Spinal cord (tissue), 10 donors: ENCODE data around the gene FBXW8. TPM values are rescaled to one million over a fixed set of nuclear protein-coding genes. Genes with fewer than 3 reads are reported as not detected.

Source experiments
- DNase-seq, 6 donors: peaks; one replicate each; pipeline versions ENCODE4 v3.0.0 to v3.0.0-alpha.2; 2013 to 2015; ENCODE audit warnings: low spot score in 6 of 6, low read depth in 4 of 6
- H3K27ac ChIP-seq: one replicate; pipeline ENCODE4 v1.5.1; 2013; ENCODE audit warnings: low read depth, low read length, control low read depth
- H3K27me3 ChIP-seq: one replicate; pipeline ENCODE4 v1.6.1; 2013; ENCODE audit warnings: low read length; ENCODE audit not compliant: control insufficient read depth, insufficient read depth
- H3K36me3 ChIP-seq: one replicate; pipeline ENCODE4 v1.6.1; 2013; ENCODE audit warnings: low read length; ENCODE audit not compliant: control insufficient read depth, insufficient read depth
- H3K4me1 ChIP-seq: one replicate; pipeline ENCODE4 v1.6.1; 2013; ENCODE audit warnings: low read length; ENCODE audit not compliant: control insufficient read depth, insufficient read depth
- H3K4me3 ChIP-seq: one replicate; pipeline ENCODE4 v1.5.1; 2013; ENCODE audit warnings: low read depth, low read length, control low read depth
- H3K9me3 ChIP-seq: one replicate; pipeline ENCODE4 v1.6.1; 2013; ENCODE audit warnings: low read length; ENCODE audit not compliant: control insufficient read depth, insufficient read depth
- WGBS: methylation state at CpG from one replicate; pipeline ENCODE4 v1.1.5; 2013; ENCODE audit warnings: missing lambda C conversion rate; ENCODE audit not compliant: insufficient coverage; 5-methylcytosine and 5-hydroxymethylcytosine counted together
- polyA plus RNA-seq, 2 donors: library from polyadenylated mRNA; unstranded; fragments of 120-200 nt; gene quantifications; one replicate each; pipeline ENCODE4 v1.2.1, GENCODE V29; 2013; ENCODE audit not compliant: insufficient read length in 2 of 2
- total RNA-seq, 2 donors: library from RNA; depleted of rRNA in 1 of 2; stranded (reverse); fragments of 120-200 nt in 1 of 2; fragments of >200 nt in 1 of 2; gene quantifications; one replicate each; pipeline versions ENCODE4 v1.2.3 to v1.2.4, GENCODE V29; 2013 to 2014
- donor health status: healthy.

FBXW8 gene
- total and polyA plus RNA-seq, 4 donors = 9.3 to 18.2 (median 17.3) TPM

GRCh38 chr12:116964054-116965050, 53.6 kb downstream of the FBXW8 start:
- peak in 2 of 6 donors; percentile 76 to 85 for DNase-seq
- no peak overlapping the region for H3K4me3 ChIP-seq
- 52% methylated on average over 8 of the region's 14 CpGs for WGBS
- H3K27me3 ChIP-seq = no peaks in the 10 kb centered on the region
- peaks cover 11% of the 10 kb centered on the region for H3K4me1 ChIP-seq
- H3K27ac ChIP-seq = no peak overlapping the region
- peaks cover 5% of the 10 kb centered on the region for H3K36me3 ChIP-seq
- H3K9me3 ChIP-seq = no peaks in the 10 kb centered on the region

- WGBS = 77% methylated on average over 5 of the region's 5 CpGs
- Histone ChIP-seq H3K27me3 (no peaks in the 10 kb centered on the region), H3K9me3 (no peaks in the 10 kb centered on the region), H3K4me1 (peaks cover 15% of the 10 kb centered on the region), H3K27ac (no peak overlapping the region), H3K36me3 (peaks cover 4% of the 10 kb centered on the region), H3K4me3 (no peak overlapping the region)
- no peak for DNase-seq
Observed at GRCh38 chr12:116968986-116969385, 58.2 kb downstream of the FBXW8 start.

GRCh38 chr12:116969615-116970585, 59.1 kb downstream of the FBXW8 start:
- peak in 2 of 6 donors; percentile 91 for DNase-seq
- no peak overlapping the region for H3K27ac ChIP-seq
- no peaks in the 10 kb centered on the region for H3K9me3 ChIP-seq
- H3K36me3 ChIP-seq = peaks cover 6% of the 10 kb centered on the region
- H3K4me3 ChIP-seq = no peak overlapping the region
- H3K27me3 ChIP-seq = no peaks in the 10 kb centered on the region
- WGBS = 29% methylated on average over 14 of the region's 30 CpGs
- H3K4me1 ChIP-seq = peaks cover 11% of the 10 kb centered on the region

- H3K4me3 ChIP-seq = no peak overlapping the region
- DNase-seq = no peak
- no peak overlapping the region for H3K27ac ChIP-seq
- H3K9me3 ChIP-seq = no peaks in the 10 kb centered on the region
- peaks cover 9% of the 10 kb centered on the region for H3K4me1 ChIP-seq
- peaks cover 6% of the 10 kb centered on the region for H3K36me3 ChIP-seq
- WGBS = 93% methylated on average over 2 of the region's 4 CpGs
- no peaks in the 10 kb centered on the region for H3K27me3 ChIP-seq
Observed at GRCh38 chr12:116971222-116971621, 60.5 kb downstream of the FBXW8 start.

GRCh38 chr12:116975779-116976393, 65.1 kb downstream of the FBXW8 start:
- Histone ChIP-seq H3K9me3 (no peaks in the 10 kb centered on the region), H3K27me3 (no peaks in the 10 kb centered on the region), H3K27ac (no peak overlapping the region), H3K4me1 (peaks cover 5% of the 10 kb centered on the region), H3K4me3 (no peak overlapping the region), H3K36me3 (peaks cover 3% of the 10 kb centered on the region)
- DNase-seq = no peak
- 91% methylated on average over 1 of the region's 3 CpGs for WGBS

- no peaks in the 10 kb centered on the region for H3K27me3 ChIP-seq
- peaks cover 3% of the 10 kb centered on the region for H3K36me3 ChIP-seq
- peaks cover 5% of the 10 kb centered on the region for H3K4me1 ChIP-seq
- no peak for DNase-seq
- H3K9me3 ChIP-seq = no peaks in the 10 kb centered on the region
- H3K4me3 ChIP-seq = no peak overlapping the region
- no peak overlapping the region for H3K27ac ChIP-seq
- WGBS = 71% methylated on average over 9 of the region's 13 CpGs
Observed at GRCh38 chr12:116977465-116978380, 67.0 kb downstream of the FBXW8 start.

- H3K27me3 ChIP-seq = no peaks in the 10 kb centered on the region
- 26% methylated on average over 3 of the region's 7 CpGs for WGBS
- peak in 1 of 6 donors; percentile 92 for DNase-seq
- H3K27ac ChIP-seq = no peak overlapping the region
- peaks cover 2% of the 10 kb centered on the region for H3K36me3 ChIP-seq
- H3K4me1 ChIP-seq = peaks cover 5% of the 10 kb centered on the region
- H3K4me3 ChIP-seq = no peak overlapping the region
- H3K9me3 ChIP-seq = no peaks in the 10 kb centered on the region
Observed at GRCh38 chr12:116978791-116979508, 68.2 kb downstream of the FBXW8 start.

- Histone ChIP-seq H3K4me3 (no peak overlapping the region), H3K36me3 (no peaks in the 10 kb centered on the region), H3K9me3 (no peaks in the 10 kb centered on the region), H3K27ac (no peak overlapping the region), H3K27me3 (no peaks in the 10 kb centered on the region), H3K4me1 (peaks cover 5% of the 10 kb centered on the region)
- WGBS = no CpG with 5 or more reads among the region's 1 CpG
- DNase-seq = no peak
Observed at GRCh38 chr12:116980083-116980482, 69.3 kb downstream of the FBXW8 start.
